C1 segment of cervical spinal cord (tissue), 14 donors: Measurements from ENCODE around the gene PIK3R1.
A peak's percentile ranks its signal among the peaks of the same experiment; 100 is the strongest.
"Not testable (repeated sequence)": the region's sequence is repeated elsewhere in the genome, so short reads cannot be mapped to it uniquely, and the experiment has no call there.

Experiments used
- DNase-seq, 14 donors: peaks; one replicate each; lab custom pipeline; 2025; lab: John Stamatoyannopoulos, UW

The PIK3R1 gene

GRCh38 chr5:68193481-68194036, 22.0 kb upstream of the PIK3R1 start:
- no peak for DNase-seq

GRCh38 chr5:68194386-68194785, 21.2 kb upstream of the PIK3R1 start:
- DNase-seq, result no peak

- DNase-seq, result no peak
Observed at GRCh38 chr5:68195137-68195536, 20.4 kb upstream of the PIK3R1 start.

- DNase-seq, result peak in 7 of 14 donors; percentile 3 to 55 (median 27)
Observed at GRCh38 chr5:68196876-68197275, 18.7 kb upstream of the PIK3R1 start.

GRCh38 chr5:68200288-68200687, 15.3 kb upstream of the PIK3R1 start:
- no peak for DNase-seq

GRCh38 chr5:68210654-68211053, 4.9 kb upstream of the PIK3R1 start:
- DNase-seq, result not testable (repeated sequence)

GRCh38 chr5:68214482-68215207, 911 bp upstream of the PIK3R1 start:
- DNase-seq, result peak in 2 of 14 donors; percentile 38 to 51

GRCh38 chr5:68215898-68216244, 315 bp downstream of the PIK3R1 start:
- peak in 3 of 14 donors; percentile 73 to 87 (median 78) for DNase-seq

- DNase-seq, result peak in 12 of 14 donors; percentile 19 to 76 (median 56)
Observed at GRCh38 chr5:68216245-68217046, 890 bp downstream of the PIK3R1 start.

GRCh38 chr5:68217047-68217355, 1.4 kb downstream of the PIK3R1 start:
- DNase-seq, result peak in 1 of 14 donors; percentile 46

- no peak for DNase-seq
Observed at GRCh38 chr5:68217528-68217927, 2.0 kb downstream of the PIK3R1 start.

GRCh38 chr5:68219161-68219816, 3.7 kb downstream of the PIK3R1 start:
- DNase-seq, result no peak

- peak in 1 of 14 donors; percentile 10 for DNase-seq
Observed at GRCh38 chr5:68220260-68220659, 4.7 kb downstream of the PIK3R1 start.

GRCh38 chr5:68220914-68221313, 5.4 kb downstream of the PIK3R1 start:
- no peak for DNase-seq

GRCh38 chr5:68221488-68221887, 5.9 kb downstream of the PIK3R1 start:
- DNase-seq, result no peak

- peak in 1 of 14 donors; percentile 8 for DNase-seq
Observed at GRCh38 chr5:68222310-68222709, 6.8 kb downstream of the PIK3R1 start.

- DNase-seq, result no peak
Observed at GRCh38 chr5:68222824-68223354, 7.3 kb downstream of the PIK3R1 start.

- no peak for DNase-seq
Observed at GRCh38 chr5:68223904-68224303, 8.3 kb downstream of the PIK3R1 start.

- no peak for DNase-seq
Observed at GRCh38 chr5:68224509-68225187, 9.1 kb downstream of the PIK3R1 start.

GRCh38 chr5:68225188-68225910, 9.8 kb downstream of the PIK3R1 start:
- peak in 4 of 14 donors; percentile 12 to 50 (median 37) for DNase-seq
